ENCODE results near the gene CCDC141.
"Not testable (repeated sequence)": the region's sequence is repeated elsewhere in the genome, so short reads cannot be mapped to it uniquely, and the experiment has no call there.

The CCDC141 gene, protein sequence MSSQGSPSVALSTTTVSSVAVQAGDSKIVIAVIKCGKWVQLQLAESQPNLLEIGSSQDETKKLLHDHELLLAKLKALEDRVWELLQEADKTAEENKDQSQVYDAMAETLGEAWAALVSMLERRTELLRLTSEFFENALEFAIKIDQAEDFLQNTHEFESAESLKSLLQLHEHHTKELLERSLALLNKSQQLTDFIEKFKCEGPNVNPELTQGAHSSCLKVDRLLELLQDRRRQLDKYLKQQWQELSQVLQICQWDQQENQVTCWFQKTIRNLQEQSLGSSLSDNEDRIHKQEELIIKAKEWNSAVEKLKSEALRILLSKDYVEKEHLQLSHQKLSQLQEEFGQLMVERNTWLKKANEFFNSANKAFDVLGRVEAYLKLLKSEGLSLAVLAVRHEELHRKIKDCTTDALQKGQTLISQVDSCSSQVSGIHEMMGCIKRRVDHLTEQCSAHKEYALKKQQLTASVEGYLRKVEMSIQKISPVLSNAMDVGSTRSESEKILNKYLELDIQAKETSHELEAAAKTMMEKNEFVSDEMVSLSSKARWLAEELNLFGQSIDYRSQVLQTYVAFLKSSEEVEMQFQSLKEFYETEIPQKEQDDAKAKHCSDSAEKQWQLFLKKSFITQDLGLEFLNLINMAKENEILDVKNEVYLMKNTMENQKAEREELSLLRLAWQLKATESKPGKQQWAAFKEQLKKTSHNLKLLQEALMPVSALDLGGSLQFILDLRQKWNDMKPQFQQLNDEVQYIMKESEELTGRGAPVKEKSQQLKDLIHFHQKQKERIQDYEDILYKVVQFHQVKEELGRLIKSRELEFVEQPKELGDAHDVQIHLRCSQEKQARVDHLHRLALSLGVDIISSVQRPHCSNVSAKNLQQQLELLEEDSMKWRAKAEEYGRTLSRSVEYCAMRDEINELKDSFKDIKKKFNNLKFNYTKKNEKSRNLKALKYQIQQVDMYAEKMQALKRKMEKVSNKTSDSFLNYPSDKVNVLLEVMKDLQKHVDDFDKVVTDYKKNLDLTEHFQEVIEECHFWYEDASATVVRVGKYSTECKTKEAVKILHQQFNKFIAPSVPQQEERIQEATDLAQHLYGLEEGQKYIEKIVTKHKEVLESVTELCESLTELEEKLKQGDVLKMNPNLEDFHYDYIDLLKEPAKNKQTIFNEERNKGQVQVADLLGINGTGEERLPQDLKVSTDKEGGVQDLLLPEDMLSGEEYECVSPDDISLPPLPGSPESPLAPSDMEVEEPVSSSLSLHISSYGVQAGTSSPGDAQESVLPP (N-terminal part only)

DNA sequence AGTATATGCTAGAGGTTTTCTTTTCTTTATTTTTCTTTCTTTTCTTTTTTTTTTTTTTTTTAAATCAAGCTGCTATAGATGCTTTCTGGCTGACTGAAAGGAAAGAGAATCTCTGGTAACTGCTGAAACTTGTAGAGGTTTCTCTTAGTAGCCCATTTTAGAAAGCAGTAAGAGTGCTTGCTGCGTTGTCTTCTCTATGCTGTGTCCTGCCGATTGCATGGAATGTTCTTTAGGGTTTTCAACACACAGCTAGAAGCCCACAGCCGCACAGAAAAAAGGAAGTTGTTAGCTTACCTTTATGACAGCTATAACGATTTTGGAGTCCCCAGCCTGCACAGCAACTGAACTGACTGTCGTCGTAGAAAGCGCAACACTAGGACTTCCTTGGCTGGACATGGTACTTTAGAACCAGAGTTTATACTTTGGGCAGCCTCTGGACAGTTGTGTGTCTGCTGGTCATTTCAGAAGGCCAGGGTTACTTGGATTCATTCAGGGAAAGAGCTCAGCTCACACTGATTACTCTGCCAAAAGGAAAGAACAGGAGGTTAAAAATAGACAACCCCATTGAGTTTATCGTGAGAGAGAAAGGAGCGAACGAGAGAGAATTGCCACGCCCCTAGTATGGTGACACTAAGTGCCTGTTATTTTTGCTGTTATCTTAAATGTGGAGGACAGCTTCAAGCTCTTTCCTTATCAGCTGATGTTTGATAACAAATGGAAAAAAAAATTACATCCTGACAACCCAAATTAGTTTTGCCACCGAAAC is at the start of gene CCDC141:
Gene CCDC141 (minus strand): TSS at position 592 of the 766 bp plus-strand sequence. CDS start 196 bp downstream, at position 396.
- H3K4me3 ChIP-seq (ENCODE audit: low read depth, low read length): peak within 1 kb of the TSS; percentile 36

DNA sequence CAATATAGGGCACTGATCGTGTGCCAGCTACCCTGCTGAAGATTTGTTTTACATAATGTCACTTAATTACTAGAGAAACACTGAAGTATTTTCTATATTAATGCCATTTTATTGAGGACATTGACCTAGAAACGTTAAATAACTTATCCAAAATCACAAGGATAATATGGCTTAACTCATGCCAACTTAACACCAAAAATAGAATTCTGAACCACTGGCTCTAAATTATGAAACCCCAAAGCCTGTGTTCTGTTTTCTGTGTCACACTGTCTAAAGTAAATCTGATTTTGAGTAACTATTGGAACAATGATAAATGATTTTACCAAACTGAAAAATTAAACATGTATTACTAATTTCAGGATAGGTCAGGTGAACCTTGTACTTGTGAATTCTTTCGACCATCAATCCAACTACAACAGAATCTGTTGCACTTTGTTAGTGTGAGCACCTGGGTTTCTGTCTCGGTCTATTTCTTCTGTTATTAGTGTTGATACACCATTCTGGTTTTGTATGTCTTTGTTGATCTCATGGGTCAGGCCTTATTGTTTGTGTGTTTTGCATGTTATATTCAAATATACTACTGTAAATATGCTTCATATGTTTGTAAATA is 48.2 kb upstream of the CCDC141 start:
- no peak overlapping the region for H3K4me3 ChIP-seq (ENCODE audit: low read depth, low read length)

DNA sequence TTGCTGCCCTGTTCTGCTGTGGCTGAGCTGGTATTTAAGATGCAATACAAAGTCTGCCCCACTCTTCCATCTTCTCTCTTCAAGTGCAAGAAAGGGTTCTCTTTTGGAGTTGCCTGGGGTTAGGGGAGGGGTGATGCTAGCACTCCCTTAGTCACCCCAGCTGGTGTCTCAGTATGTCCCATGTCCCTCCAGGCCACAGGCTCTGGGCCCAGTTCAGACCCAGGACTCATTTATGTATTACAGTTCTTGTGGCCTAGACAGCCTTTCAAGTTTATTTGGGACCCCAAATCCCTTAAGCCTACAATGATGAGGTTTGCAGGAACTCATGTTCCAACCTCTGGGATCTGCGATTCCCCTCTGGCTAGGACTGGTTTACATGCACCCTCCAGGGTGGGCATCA is 47.2 kb upstream of the CCDC141 start:
- no peak overlapping the region for H3K4me3 ChIP-seq (ENCODE audit: low read depth, low read length)

DNA sequence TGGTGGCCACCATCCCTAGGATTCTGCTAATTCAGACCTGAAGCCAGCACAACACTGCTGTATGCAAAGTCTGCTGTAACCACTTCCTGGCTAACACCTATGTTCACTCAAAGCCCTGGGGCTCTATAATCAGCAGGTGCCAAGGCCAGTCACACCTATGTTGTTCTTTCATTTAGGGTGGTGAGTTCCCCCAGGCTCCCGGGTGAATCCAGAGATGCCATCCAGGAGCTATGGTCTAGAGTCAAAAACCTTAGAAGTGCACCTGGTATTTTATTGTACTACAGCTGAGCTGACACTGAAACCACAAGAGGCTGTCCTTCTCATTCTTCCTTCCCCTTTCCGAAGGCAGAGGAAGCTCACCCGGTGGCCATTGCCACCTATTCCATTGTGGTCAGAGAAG is 46.2 kb upstream of the CCDC141 start:
- H3K4me3 ChIP-seq (ENCODE audit: low read depth, low read length): no peak overlapping the region

DNA sequence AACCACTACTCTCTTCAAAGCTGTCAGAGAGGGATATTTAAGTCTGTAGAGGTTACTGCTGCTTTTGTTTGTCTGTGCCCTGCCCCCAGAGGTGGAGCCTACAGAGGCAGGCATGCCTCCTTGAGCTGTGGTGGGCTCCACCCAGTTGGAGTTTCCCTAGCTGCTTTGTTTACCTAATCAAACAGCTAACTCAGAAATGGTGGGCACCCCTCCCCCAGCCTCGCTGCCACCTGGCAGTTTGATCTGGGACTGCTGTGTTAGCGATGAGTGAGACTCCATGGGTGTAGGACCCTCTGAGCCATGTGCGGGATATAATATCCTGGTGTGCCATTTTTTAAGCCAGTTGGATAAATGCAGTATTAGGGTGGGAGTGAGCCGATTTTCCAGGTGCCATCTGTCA is 43.0 kb upstream of the CCDC141 start:
- not testable (repeated sequence) for H3K4me3 ChIP-seq (ENCODE audit: low read depth, low read length)

DNA sequence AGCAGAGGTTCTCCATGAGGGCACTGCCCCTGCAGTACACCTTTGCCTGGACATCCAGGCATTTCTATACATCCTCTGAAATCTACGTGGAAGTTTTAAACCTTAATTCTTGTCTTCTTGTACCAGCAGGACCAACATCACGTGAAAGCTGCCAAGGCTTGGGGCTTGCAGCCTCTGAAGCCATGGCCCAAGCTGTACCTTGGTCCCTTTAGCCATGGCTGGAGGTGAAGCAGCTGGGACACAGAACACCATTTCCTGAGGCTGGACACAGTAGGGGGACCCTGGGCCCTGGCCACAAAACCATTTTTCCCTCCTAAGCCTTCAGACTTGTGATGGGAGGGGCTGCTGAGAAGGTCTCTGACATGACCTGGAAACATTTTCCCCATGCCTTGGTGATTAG is 32.8 kb upstream of the CCDC141 start:
- H3K4me3 ChIP-seq (ENCODE audit: low read depth, low read length): no peak overlapping the region

DNA sequence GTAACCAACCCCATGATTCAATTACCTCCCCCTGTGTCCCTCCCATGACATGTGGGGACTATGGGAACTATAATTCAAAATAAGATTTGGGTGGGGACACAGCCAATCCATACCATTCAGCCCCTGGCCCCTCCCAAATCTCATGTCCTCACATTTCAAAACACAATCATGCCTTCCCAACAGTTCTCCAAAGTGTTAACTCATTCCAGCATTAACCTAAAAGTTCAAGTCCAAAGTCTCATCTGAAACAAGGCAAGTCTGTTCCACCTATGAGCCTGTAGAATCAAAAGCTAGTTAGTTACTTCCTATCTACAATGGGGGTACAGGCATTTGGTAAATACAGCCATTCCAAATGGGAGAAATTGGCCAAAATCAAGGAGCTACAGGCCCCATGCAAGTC is 32.0 kb upstream of the CCDC141 start:
- no peak overlapping the region for H3K4me3 ChIP-seq (ENCODE audit: low read depth, low read length)

DNA sequence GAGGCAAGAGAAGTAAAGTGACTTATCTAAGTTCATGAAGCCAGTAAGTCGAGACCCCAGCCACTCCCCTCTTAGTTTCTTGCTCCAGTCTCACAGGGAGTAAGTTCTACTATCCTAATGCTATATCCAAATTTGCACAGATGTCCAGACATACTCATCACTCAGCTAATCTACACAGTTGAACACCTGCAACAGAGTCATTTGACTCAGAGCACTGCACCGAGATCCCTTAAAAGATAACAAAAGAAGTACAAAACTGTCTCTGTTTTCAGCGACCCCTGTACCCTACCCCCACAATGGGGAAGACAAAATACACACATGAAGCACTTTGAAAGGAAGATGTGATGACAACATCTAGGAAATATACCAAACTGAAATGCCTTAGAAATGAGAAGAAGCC is 22.6 kb upstream of the CCDC141 start:
- no peak overlapping the region for H3K4me3 ChIP-seq (ENCODE audit: low read depth, low read length)

DNA sequence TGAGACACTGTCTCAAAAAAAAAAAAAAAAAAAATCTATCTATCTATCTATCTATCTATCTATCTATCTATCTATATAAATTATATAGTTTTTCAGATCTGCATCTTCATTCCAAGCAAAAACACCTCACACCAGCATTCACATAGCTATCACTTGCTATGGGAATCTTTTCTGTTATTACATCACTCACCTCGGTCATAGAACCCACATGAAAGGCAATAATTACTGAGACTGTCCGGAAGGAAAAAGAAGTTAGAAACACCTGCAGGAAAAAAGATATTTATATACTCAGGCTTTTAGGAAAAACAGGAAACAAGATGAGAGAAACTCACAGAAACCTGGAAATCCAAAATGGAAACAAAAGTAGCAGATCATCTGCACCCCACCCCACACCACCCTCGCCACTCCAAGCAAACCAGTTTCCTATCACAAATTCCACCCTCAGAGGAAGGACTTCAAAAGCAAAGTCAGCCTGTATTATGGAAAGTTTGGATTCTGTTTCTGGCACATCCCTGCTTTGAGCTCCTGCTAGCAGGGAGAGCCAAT is 21.9 kb upstream of the CCDC141 start:
- H3K4me3 ChIP-seq (ENCODE audit: low read depth, low read length): no peak overlapping the region

DNA sequence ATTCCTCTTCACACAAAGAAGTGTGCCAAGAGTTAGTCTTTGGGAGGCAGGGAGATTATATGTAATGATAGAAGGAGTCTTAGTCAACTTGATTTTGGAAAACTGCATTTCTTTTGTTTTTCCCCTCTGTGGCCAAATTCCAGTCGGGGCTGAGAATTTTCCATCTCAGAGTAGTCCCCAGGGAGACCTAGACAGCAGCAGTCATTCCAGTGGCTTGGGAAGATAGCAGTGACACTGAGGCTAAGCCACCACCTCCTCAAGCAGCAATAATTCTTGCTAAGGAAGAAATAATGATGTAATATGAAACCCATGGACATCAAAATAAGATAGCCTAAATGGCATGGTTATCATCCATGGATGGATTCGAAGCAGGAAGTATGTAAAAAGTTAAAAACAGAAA is 21.0 kb upstream of the CCDC141 start:
- no peak overlapping the region for H3K4me3 ChIP-seq (ENCODE audit: low read depth, low read length)

DNA sequence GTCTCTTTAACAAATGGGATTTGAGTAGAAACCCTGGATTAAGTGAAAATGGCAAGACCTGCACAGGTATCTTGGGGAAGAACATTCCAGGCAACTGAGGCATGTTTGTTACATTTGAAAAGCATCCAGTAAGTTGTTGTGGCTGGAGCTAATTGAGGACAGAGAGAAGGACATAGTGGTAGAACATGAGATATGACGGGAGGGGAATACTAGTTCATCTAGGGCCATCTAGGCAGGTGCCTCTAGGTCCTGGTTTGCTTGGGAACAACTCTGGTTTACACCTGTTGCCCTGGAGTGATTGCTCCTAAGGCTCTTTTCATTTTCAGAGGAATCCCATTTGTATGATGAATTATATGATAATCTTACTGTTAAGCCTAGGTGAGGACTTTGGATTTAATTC is 19.7 kb upstream of the CCDC141 start:
- no peak overlapping the region for H3K4me3 ChIP-seq (ENCODE audit: low read depth, low read length)

DNA sequence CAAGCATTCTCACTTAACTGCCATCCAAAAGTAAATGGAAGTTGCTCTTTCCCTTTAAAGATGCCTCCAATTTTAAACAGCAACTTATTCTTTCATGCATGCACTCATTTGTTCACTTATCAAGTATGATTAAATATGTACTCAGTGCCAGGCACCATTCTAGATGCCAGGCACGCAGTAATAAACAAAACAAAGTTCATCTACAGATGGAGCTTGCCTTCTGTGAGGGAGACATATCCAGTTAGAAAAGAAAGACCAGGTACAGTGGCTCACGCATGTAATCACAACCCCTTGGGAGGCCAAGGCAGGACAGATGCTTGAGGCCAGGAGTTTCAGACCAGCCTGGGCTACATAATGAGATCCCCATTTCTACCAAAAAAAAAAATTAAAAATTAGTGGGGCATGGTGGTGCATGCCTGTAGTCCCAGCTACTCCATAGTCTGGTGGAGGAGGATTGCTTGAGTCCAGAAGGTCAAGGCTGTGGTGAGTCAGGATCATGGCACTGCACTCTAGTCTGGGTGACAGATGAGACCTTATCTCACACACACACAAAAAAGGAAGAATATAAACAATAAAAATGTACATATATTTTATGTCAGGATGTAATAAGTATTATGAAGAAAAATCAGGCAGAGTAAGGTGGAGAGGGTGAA is 19.2 kb upstream of the CCDC141 start:
- H3K4me3 ChIP-seq (ENCODE audit: low read depth, low read length): no peak overlapping the region

DNA sequence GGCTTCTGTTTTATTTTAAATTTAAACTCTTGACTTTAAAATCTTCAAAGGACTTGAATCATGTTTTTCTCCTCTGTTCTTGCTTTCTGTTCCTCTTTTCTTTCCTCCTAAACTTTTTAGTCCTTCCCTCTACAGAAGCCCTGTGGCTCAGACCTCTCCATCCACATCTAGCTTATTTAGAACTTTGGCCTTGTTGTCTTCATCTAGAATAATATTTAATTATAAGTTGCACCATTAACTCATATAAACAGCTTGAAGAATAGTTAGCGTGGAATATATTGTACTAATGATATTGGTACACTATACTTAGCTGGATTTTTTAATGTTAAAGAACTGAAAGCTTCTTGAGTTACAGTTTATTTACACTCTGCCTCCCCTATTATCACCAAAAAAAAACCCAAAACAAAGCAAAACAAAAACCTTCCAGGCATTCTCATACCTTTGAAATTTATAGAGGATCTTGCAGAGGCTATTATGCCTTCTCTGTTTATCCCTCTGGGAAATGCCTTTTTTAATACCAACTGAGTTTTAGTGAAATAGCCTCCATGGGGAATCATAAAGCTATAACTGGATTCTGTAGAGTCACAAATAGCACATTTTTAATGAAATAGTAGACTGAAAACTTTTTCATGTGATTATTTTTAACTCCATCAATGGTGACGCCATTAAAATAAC is 9.2 kb upstream of the CCDC141 start:
- no peak overlapping the region for H3K4me3 ChIP-seq (ENCODE audit: low read depth, low read length)

DNA sequence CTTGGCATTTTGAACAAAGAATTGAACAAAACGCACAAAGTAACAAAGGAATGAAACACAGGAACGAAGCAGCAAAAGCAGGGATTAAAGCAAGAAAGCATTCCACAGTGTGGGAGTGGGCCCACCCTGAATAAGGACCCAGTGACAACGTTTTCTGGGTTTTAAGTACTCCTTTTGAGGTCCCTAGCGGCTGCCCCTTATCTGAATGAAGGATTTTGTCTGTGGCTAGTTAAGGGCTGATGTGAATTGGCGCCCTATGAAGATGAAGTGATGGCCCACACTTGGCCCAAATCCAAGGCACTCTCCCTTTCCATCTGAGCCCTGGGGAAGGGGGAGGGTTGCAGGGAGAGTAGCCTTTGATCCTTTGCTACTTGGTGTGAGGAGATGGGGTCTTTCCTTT is 7.8 kb upstream of the CCDC141 start:
- H3K4me3 ChIP-seq (ENCODE audit: low read depth, low read length): no peak overlapping the region

DNA sequence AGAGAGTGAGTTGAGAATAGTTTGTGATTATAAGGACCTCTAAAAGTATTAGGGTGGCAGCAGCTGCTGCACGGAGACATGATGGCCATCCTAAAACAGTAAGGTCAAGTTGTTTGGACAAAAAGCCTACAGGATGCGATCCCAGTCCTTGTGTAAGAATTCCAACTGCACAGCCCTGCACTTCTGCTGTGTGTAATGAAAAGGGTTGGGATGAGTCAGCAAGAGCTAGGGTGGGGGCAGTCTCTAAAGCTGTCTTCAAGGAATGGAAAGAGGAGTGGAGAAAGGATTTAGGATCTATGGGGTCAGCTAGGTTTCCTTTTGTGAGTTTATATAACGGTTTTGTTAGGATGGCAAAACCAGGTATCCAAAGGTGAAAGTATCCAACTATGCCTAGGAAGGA is 3.6 kb upstream of the CCDC141 start:
- not testable (repeated sequence) for H3K4me3 ChIP-seq (ENCODE audit: low read depth, low read length)

DNA sequence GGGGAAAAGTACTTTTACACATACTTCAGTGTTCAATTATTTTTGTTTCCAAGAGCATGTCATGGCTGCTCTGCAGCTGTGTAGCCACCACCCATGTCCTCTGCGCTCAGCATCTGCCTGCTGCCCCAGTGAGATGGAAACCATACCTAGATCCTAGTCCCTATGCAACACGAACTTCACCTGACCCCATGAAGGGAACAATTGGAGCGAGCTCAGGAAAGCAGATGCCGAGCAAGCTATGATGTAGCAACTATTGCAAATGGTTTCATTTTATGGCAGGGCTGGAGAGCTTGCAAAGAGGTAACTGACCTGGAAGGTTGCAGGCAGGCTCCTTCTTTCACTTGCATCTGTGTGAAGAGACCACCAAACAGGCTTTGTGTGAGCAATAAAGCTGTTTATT is 1.3 kb upstream of the CCDC141 start:
- peak overlapping the region; percentile 36 for H3K4me3 ChIP-seq (ENCODE audit: low read depth, low read length)

DNA sequence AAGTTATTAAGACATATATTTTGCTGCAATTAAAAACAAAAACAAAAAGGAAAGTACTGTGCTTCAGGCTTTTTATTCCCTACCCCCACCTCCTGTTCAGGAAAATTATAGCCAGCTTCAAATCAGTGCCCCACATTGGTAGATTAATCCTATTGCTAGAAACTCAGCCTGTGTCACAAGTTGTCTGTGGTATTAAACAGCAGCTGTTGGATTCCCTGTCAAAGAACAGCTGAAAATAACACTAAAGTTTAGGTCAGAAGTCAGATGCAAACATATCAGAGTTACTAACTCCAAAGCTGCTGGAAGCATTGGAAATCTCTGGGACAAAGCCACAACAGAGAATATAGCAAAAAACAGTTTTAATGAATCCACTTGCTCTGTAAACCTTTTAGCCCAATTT is 818 bp upstream of the CCDC141 start:
- peak overlapping the region; percentile 36 for H3K4me3 ChIP-seq (ENCODE audit: low read depth, low read length)

DNA sequence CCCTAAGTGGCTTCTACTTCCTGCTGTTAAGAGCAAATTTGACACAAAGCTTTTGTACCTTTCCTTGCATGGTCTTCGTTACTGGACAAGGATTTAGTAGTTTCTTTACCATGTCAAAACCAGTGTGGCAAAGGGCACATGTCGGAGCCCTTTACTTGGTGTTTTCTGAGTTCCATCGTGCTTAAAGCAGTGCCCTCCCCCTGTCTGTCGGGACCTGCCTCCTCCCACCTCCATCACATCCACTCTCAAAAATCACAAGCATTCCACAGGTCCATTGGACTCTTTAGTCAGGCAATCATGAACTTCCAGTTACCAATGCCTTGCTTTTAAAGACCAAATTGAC is 763 bp downstream of the CCDC141 start:
- H3K4me3 ChIP-seq (ENCODE audit: low read depth, low read length): no peak overlapping the region

DNA sequence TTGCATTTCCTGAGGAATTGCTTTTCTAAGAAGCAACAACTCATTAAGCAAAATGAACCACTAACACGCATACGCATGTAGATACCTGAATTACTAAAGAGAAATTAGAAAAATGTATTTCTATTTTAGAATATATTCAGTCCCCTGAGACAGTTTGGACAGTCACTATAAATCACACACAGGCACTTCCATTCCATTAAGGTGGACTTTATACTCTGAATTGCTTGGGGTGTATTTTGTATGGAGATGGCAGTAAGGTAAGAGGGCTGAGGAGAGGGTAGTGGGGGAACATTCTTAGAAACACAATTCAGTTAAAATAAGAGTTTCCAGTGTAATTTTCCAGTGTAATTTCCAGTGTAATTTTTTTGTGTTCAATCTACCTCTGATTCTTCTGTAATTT is 1.8 kb downstream of the CCDC141 start:
- no peak overlapping the region for H3K4me3 ChIP-seq (ENCODE audit: low read depth, low read length)
